Stimulated activated CD8-positive, alpha-beta memory T cell treated with anti-CD3 and anti-CD28 coated beads, Interleukin-12 subunit alpha, Interleukin-12 subunit beta, amount 100 ng/mL, for 24 hours (primary cell): Measurements from ENCODE around the gene C9orf57.
"Not testable (repeated sequence)": the region's sequence is repeated elsewhere in the genome, so short reads cannot be mapped to it uniquely, and the experiment has no call there.

ENCODE experiments used
- DNase-seq: peaks from one replicate; pipeline ENCODE4 v3.0.0-alpha.2; 2020; ENCODE audit errors: extremely low read depth

The C9orf57 gene

DNA sequence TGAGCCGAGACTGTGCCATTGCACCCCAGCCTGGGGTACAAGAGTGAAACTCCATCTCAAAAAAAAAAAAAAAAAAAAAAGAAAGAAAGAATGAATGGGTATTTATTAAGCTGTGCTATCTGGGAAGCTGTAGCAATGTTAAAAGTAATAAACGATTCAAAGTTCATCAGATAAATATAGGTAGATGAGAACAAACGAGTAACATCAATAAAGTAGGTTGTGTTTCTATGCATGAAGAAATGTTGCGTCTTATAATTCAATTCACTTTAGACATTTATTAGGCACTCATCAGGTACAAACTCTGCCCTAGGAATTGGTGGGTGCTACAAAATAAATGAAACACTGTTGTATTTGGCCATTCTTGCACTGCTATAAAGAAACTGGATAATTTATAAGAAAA is 36.8 kb downstream of the C9orf57 start:
- no peak for DNase-seq

DNA sequence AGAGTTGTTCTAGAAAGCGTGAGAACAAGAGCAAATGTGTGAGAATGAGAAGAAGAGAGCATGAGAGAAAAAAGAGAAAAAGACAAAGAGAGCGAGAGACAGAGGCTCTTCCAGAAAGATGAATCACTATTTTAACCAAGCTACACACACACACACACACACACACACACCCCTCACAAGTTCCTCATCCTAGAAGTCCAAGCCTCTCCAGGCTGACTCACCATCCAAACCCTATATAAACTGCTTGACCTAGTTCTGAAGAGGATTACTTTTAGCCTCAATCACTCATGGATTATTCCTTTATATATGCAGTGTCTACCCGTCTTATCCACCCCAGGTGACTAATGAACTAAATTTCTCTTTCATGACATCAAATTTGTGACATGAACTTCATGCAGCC is 37.6 kb downstream of the C9orf57 start:
- no peak for DNase-seq

DNA sequence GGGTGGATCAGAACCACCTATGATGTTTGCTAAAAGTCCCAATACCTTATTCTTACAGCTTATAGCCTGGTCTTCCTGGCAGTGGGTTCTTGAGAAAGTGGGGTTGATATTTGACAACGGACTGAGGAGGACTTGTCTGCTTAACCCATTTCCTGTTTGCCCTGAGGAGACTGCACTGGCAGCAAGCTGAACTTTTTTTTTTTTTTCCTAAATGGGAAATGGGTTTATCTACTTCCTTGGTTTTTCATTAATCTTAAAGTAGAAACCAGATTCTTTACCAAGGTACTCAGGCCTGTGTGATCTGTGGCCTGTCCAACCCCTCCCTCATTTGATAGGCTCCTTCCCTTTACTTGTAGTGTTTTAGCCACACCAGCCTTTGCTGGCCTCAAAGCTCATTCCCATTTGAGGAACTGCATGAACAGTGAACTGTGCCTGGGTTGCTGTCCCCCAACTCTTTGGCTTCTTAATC is 47.1 kb downstream of the C9orf57 start:
- DNase-seq: no peak

DNA sequence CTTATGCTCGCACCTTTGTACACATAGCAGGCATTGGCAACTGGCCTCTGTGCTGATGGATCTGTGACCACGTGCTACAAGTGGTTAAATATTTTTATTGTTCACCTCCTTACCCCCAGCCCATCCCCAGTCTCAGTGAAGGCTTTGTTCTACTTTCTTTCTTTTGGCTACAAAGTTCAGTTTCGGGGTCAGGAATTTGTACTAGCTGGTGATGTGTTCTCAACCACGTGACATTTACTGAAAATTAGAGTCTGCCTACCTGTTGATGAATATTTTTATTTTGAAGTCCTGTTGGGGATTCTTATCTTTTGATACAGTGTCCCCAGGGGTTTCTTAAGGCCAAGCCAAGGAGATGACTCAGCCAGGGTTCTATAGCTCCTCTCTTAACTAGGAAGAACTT is 47.8 kb downstream of the C9orf57 start:
- no peak for DNase-seq

DNA sequence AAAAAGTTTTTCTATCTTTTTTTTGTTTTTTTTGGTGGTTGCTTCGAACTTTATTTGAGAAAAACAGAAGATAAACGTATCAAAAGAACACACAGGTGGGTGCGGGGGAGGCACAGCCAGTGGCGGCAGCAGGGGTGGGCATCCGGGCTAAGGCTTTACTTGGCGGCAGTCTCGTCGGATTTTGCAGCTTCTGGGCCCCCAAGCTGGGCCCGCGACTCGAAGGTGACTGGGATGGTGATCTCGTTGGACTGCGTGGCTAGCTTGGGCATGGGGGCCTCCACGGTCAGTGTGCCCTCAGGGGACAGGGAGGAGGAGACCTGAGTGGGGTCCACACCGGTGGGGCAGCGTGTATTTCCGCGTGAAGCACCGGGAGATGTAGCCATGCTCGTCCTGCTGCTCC is 52.7 kb downstream of the C9orf57 start:
- DNase-seq: not testable (repeated sequence)

DNA sequence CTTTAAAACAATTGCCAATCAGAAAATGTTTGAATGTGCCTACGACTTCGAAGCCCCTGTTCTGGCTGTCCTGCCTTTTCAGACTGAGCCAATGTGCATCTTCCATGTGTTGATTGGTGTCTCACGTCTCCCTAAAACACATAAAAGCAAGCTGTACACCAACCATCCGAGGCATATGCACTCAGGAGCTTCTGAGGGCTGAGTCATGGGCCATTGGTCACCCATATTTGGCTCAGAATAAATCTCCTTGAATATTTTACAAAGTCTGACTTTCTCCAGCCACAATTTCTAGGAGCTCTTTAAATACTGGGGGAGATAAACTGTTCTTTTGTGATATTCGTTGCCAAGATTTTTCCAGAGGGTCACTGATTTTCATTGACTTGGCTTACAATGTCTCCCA is 53.9 kb downstream of the C9orf57 start:
- DNase-seq: no peak

DNA sequence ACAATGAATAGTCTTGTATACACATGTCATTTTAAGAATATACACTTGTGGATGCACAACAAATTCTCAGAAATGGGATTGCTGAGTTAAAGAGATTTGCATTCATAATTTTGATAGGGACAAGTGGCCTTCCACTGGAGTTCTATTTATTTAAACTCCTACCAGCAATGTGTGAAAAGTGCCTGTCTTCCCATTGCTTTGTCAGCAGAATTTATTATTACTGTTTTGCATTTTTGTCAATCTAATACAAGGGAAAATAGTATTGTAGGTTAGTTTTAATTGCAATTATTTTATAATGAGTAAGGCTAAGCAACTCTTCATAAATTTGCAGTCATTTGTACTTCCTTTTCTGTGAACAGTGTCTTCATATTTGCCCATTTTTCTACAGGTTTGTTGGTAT is 55.0 kb downstream of the C9orf57 start:
- DNase-seq: no peak
